Measurements from ENCODE around the gene STING1.

DNA sequence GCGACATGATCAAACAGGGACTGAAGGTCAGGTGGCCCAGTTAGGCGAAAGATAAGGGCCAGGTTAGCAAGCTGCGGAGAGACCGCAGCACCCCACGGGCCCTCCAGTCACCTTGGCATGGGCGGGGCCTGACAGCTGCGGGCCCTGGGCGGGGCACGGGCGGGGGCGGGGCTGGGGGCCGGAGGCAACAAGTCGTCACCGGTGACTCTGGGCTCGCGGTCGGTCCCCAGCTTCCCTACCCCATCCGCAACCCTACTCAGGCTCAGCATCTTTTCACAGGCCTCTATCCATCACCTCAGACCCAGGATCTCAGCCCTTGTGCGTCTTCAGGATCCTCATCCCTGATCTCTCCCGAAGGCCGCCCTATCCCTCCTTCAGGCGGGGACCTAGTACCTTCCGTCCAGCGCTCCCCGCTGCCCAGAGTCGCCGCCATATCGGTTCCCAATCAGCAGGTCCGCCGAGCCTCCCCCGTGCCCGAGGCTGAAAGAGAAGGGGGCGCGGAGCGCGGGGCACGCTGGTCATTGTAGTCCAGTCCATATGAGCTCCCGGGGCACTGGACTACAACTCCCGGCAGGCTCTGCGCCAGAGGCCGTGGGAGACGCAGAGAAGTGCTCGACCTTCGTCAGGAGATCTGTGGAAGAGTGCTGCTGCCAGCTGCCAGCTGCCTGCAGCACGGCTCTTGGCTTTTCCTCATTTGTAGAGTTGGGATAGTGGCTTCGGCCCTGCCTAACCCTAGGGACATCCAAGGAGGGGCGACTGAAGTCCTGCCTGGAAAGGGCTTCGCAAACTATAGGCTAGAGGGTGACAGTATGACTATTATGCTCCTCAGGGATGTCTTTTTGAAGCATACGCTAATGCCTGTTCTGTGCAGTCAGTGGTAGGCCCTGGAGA, 43.3 kb downstream of the STING1 start, which contains the start of gene DNAJC18:
- TF ChIP-seq, protein P1, sequence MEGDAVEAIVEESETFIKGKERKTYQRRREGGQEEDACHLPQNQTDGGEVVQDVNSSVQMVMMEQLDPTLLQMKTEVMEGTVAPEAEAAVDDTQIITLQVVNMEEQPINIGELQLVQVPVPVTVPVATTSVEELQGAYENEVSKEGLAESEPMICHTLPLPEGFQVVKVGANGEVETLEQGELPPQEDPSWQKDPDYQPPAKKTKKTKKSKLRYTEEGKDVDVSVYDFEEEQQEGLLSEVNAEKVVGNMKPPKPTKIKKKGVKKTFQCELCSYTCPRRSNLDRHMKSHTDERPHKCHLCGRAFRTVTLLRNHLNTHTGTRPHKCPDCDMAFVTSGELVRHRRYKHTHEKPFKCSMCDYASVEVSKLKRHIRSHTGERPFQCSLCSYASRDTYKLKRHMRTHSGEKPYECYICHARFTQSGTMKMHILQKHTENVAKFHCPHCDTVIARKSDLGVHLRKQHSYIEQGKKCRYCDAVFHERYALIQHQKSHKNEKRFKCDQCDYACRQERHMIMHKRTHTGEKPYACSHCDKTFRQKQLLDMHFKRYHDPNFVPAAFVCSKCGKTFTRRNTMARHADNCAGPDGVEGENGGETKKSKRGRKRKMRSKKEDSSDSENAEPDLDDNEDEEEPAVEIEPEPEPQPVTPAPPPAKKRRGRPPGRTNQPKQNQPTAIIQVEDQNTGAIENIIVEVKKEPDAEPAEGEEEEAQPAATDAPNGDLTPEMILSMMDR (IDR thresholded peaks at IDR 0.05; ENCODE audit: poor library complexity, severe bottlenecking): peak; percentile 25
- TF ChIP-seq, protein P2, sequence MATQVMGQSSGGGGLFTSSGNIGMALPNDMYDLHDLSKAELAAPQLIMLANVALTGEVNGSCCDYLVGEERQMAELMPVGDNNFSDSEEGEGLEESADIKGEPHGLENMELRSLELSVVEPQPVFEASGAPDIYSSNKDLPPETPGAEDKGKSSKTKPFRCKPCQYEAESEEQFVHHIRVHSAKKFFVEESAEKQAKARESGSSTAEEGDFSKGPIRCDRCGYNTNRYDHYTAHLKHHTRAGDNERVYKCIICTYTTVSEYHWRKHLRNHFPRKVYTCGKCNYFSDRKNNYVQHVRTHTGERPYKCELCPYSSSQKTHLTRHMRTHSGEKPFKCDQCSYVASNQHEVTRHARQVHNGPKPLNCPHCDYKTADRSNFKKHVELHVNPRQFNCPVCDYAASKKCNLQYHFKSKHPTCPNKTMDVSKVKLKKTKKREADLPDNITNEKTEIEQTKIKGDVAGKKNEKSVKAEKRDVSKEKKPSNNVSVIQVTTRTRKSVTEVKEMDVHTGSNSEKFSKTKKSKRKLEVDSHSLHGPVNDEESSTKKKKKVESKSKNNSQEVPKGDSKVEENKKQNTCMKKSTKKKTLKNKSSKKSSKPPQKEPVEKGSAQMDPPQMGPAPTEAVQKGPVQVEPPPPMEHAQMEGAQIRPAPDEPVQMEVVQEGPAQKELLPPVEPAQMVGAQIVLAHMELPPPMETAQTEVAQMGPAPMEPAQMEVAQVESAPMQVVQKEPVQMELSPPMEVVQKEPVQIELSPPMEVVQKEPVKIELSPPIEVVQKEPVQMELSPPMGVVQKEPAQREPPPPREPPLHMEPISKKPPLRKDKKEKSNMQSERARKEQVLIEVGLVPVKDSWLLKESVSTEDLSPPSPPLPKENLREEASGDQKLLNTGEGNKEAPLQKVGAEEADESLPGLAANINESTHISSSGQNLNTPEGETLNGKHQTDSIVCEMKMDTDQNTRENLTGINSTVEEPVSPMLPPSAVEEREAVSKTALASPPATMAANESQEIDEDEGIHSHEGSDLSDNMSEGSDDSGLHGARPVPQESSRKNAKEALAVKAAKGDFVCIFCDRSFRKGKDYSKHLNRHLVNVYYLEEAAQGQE (IDR thresholded peaks at IDR 0.05; ENCODE audit: borderline replicate concordance): peak; percentile 69
